ENCODE measurements around the gene CELF3. TPM values are rescaled to one million over a fixed set of nuclear protein-coding genes. Genes with fewer than 3 reads are reported as not detected.

Gene CELF3
- total and polyA plus RNA-seq, 2 of the 13 experiments (the other 11 are each of a cell fraction or from before 2014, with no cell fraction given), result not detected

DNA sequence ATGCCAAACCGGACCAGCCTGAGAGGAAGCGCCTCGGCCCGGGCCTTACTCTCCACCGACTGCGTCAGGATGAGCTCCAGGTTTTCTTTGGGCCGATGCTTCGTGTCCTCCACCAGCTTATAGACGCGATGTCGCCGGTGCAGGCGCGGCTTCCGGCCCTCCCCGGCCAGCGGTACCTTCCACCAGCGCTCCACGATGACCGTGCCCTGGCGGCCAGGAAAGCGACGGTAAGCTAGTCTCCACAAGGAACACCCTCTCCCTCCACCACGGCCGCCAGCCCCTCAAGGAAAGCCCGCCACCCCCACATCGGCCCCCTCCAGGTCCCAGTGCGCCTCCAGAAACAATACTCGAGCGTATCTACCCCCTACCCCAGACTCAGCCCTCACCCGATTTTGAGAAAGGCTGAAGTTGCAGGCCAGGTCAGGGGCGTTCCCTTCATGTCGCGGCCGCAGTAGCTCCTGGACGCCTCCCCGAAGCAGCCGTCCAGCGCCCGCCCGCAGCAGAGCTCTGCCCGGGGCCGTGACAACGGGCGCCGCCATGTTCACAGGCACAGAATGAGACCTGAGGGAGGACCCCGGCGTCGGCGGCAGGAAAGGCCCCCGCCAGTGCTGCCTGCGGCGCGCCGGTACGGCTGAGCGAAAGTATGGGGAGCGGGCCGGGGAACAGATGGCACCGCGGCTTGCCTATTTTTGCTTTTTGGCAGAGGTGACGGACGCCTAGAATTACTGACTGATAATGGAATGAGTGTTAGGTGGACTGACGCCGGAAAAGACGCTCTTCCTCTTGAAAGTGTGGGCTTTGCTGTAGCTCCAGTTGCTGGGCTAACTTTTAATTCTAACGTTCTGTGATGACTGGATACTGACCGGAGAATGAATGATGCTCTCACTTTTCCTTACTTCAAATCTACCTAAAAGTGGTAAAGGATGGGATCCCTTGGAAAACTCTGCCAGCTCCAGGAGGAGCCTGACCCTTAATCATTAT lies 46.6 kb upstream of the CELF3 start, which contains the start of gene MRPL9 (continued):
- TF ChIP-seq, protein P1, sequence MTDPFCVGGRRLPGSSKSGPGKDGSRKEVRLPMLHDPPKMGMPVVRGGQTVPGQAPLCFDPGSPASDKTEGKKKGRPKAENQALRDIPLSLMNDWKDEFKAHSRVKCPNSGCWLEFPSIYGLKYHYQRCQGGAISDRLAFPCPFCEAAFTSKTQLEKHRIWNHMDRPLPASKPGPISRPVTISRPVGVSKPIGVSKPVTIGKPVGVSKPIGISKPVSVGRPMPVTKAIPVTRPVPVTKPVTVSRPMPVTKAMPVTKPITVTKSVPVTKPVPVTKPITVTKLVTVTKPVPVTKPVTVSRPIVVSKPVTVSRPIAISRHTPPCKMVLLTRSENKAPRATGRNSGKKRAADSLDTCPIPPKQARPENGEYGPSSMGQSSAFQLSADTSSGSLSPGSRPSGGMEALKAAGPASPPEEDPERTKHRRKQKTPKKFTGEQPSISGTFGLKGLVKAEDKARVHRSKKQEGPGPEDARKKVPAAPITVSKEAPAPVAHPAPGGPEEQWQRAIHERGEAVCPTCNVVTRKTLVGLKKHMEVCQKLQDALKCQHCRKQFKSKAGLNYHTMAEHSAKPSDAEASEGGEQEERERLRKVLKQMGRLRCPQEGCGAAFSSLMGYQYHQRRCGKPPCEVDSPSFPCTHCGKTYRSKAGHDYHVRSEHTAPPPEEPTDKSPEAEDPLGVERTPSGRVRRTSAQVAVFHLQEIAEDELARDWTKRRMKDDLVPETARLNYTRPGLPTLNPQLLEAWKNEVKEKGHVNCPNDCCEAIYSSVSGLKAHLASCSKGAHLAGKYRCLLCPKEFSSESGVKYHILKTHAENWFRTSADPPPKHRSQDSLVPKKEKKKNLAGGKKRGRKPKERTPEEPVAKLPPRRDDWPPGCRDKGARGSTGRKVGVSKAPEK (CRISPR knock-in tag; IDR thresholded peaks at IDR 0.05; ENCODE audit: borderline replicate concordance), result no peak
- TF ChIP-seq ZNF333 (CRISPR knock-in tag; IDR thresholded peaks at IDR 0.05; ENCODE audit: borderline replicate concordance) (no peak), ZNF446 (CRISPR knock-in tag; IDR thresholded peaks at IDR 0.05) (no peak), ZNF530 (CRISPR knock-in tag; IDR thresholded peaks at IDR 0.05; ENCODE audit: low read depth) (no peak), ZNF432 (CRISPR knock-in tag; IDR thresholded peaks at IDR 0.05; ENCODE audit: borderline replicate concordance) (no peak), CEBPG (CRISPR knock-in tag; IDR thresholded peaks at IDR 0.05) (no peak), PCBP1 (IDR thresholded peaks at IDR 0.05; ENCODE audit: borderline replicate concordance, low read depth, low read length) (peak; percentile 75; the same call in 1 of the 2 replicates), ZSCAN31 (CRISPR knock-in tag; IDR thresholded peaks at IDR 0.05; ENCODE audit: low read depth) (0 out of 2 replicates have a peak, but pooled peaks have one; percentile 71), FOXA3 (CRISPR knock-in tag; IDR thresholded peaks at IDR 0.05) (peak; percentile 40; the same call in 1 of the 2 replicates), GZF1 (CRISPR knock-in tag; IDR thresholded peaks at IDR 0.05) (peak; percentile 93), HMG20A (CRISPR knock-in tag; IDR thresholded peaks at IDR 0.05; ENCODE audit: borderline replicate concordance) (no peak), JDP2 (CRISPR knock-in tag; IDR thresholded peaks at IDR 0.05; ENCODE audit: borderline replicate concordance) (no peak), ETV5 (CRISPR knock-in tag; IDR thresholded peaks at IDR 0.05; ENCODE audit: borderline replicate concordance) (0 out of 2 replicates have a peak, but pooled peaks have one; percentile 18), ZNF207 (IDR thresholded peaks at IDR 0.05; ENCODE audit: borderline replicate concordance) (no peak), ZNF772 (CRISPR knock-in tag; IDR thresholded peaks at IDR 0.05) (peak; percentile 75; the same call in 1 of the 2 replicates), HIVEP1 (CRISPR knock-in tag; IDR thresholded peaks at IDR 0.05) (peak; percentile 68; the same call in 1 of the 2 replicates), ZNF792 (CRISPR knock-in tag; IDR thresholded peaks at IDR 0.05) (no peak; the same call in 1 of the 2 replicates), CREB1 (IDR thresholded peaks at IDR 0.05) (no peak), CREB1 (CRISPR knock-in tag; IDR thresholded peaks at IDR 0.05) (peak; percentile 60), TCF12 (IDR thresholded peaks at IDR 0.05) (no peak), TCF12 (CRISPR knock-in tag; IDR thresholded peaks at IDR 0.05) (no peak)
- TF ChIP-seq, protein P2, sequence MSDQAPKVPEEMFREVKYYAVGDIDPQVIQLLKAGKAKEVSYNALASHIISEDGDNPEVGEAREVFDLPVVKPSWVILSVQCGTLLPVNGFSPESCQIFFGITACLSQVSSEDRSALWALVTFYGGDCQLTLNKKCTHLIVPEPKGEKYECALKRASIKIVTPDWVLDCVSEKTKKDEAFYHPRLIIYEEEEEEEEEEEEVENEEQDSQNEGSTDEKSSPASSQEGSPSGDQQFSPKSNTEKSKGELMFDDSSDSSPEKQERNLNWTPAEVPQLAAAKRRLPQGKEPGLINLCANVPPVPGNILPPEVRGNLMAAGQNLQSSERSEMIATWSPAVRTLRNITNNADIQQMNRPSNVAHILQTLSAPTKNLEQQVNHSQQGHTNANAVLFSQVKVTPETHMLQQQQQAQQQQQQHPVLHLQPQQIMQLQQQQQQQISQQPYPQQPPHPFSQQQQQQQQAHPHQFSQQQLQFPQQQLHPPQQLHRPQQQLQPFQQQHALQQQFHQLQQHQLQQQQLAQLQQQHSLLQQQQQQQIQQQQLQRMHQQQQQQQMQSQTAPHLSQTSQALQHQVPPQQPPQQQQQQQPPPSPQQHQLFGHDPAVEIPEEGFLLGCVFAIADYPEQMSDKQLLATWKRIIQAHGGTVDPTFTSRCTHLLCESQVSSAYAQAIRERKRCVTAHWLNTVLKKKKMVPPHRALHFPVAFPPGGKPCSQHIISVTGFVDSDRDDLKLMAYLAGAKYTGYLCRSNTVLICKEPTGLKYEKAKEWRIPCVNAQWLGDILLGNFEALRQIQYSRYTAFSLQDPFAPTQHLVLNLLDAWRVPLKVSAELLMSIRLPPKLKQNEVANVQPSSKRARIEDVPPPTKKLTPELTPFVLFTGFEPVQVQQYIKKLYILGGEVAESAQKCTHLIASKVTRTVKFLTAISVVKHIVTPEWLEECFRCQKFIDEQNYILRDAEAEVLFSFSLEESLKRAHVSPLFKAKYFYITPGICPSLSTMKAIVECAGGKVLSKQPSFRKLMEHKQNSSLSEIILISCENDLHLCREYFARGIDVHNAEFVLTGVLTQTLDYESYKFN (CRISPR knock-in tag; conservative IDR thresholded peaks at IDR 0.05), result peak; percentile 25; the same call in 1 of the 2 replicates
- TF ChIP-seq, protein P3, sequence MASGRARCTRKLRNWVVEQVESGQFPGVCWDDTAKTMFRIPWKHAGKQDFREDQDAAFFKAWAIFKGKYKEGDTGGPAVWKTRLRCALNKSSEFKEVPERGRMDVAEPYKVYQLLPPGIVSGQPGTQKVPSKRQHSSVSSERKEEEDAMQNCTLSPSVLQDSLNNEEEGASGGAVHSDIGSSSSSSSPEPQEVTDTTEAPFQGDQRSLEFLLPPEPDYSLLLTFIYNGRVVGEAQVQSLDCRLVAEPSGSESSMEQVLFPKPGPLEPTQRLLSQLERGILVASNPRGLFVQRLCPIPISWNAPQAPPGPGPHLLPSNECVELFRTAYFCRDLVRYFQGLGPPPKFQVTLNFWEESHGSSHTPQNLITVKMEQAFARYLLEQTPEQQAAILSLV (CRISPR knock-in tag; IDR thresholded peaks at IDR 0.05; ENCODE audit: borderline replicate concordance), result peak; percentile 88
